Panc1 (cell line): ENCODE results near the gene NEU1. TPM values are rescaled to one million over a fixed set of nuclear protein-coding genes. Genes with fewer than 3 reads are reported as not detected.

ENCODE experiments used
- ATAC-seq: fragments of 200-7000 bp; cut with Tn5 transposase; 2 replicates; pipeline ENCODE4 v1.9.1; 2020; ENCODE audit warnings: mild to moderate bottlenecking, moderate library complexity
- BruUV-seq: library from RNA; stranded (reverse); fragments of 400-500 nt; replicated peaks from 2 replicates; lab custom pipeline; 2021; lab: Mats Ljungman, UMichigan
- CTCF ChIA-PET: fragments of 300-600 bp; sonication (Branson Sonifier 250); formaldehyde crosslinking; loops from one replicate; lab custom pipeline; 2022; ENCODE audit warnings: antibody characterized with exemption; lab: Charles Lee
- POLR2A ChIA-PET: fragments of 300-600 bp; sonication (Branson Sonifier 250); formaldehyde crosslinking; loops from one replicate; lab custom pipeline; 2022; ENCODE audit warnings: antibody characterized with exemption; lab: Charles Lee
- DNase-seq: peaks from one replicate; pipeline ENCODE4 v3.0.0-alpha.2; 2010; ENCODE audit warnings: low read depth, low spot score
- H3K27ac ChIP-seq: 2 replicates; pipeline ENCODE4 v1.5.1; 2011; ENCODE audit warnings: mild to moderate bottlenecking, low read length, inconsistent platforms
- H3K27me3 ChIP-seq: fragments of 200-500 bp; sonication (Bioruptor generic); 2 replicates; pipeline ENCODE4 v1.6.0; 2014; ENCODE audit warnings: low read length, inconsistent platforms; ENCODE audit not compliant: control insufficient read depth, insufficient read depth
- H3K36me3 ChIP-seq: fragments of 200-500 bp; sonication (Bioruptor generic); 2 replicates; pipeline ENCODE4 v1.5.1; 2014; ENCODE audit warnings: inconsistent platforms, mild to moderate bottlenecking, low read length, moderate library complexity; ENCODE audit not compliant: control insufficient read depth, insufficient read depth
- H3K4me1 ChIP-seq: 2 replicates; pipeline ENCODE4 v1.5.1; 2011; ENCODE audit warnings: inconsistent platforms, mild to moderate bottlenecking, low read length, moderate library complexity; ENCODE audit not compliant: control insufficient read depth, insufficient read depth
- H3K4me3 ChIP-seq, 2 experiments: 2 replicates each; pipeline ENCODE4 v1.5.1; 2011 to 2012; ENCODE audit warnings: low read depth in 2 of 2, low read length in 2 of 2, mild to moderate bottlenecking in 2 of 2, inconsistent platforms in 1 of 2, moderate library complexity in 1 of 2
- H3K9me3 ChIP-seq: fragments of 200-500 bp; sonication (Bioruptor generic); 2 replicates; pipeline ENCODE4 v1.5.1; 2014; ENCODE audit warnings: low read depth, mild to moderate bottlenecking, inconsistent platforms, low read length, moderate library complexity; ENCODE audit not compliant: control insufficient read depth, insufficient read depth
- POLR2AphosphoS5 ChIP-seq: IDR thresholded peaks from 2 replicates; pipeline ENCODE4 v1.6.1; 2012; ENCODE audit warnings: mild to moderate bottlenecking, low read depth, low read length, moderate library complexity
- SIN3A ChIP-seq: IDR thresholded peaks from 2 replicates; pipeline ENCODE4 v1.6.1; 2012; ENCODE audit warnings: low read depth, mild to moderate bottlenecking, low read length, moderate library complexity, borderline replicate concordance; ENCODE audit not compliant: insufficient read depth
- TCF7L2 ChIP-seq: IDR thresholded peaks from 2 replicates; pipeline ENCODE4 v1.6.1; 2011; ENCODE audit warnings: mild to moderate bottlenecking, low read depth, low read length, inconsistent platforms
- in situ Hi-C: cut with HindIII; loops from 2 replicates; pipeline ENCODE4 v1.10.0; 2016; ENCODE audit warnings: low sequenced_read_pairs, low pct_unique_long_range_greater_than_20kb
- intact Hi-C: fragments of 100-400 bp; cut with micrococcal nuclease; formaldehyde crosslinking; loops from one replicate; pipeline ENCODE4 v1.10.0; 2022; ENCODE audit not compliant: unreplicated experiment
- total RNA-seq: library from RNA; stranded (reverse); gene quantifications from one replicate; pipeline ENCODE4 v1.2.1, GENCODE V29; 2021; ENCODE audit not compliant: unreplicated experiment
- TF ChIP-seq, protein P1 (sequence below): fragments of 450-650 bp; IDR thresholded peaks from 2 replicates; pipeline ENCODE4 v1.5.1; 2017; ENCODE audit warnings: mild to moderate bottlenecking
- TF ChIP-seq, protein P2 (sequence below), 2 experiments: IDR thresholded peaks; 2 replicates each; pipeline ENCODE4 v1.6.1; 2011 to 2012; ENCODE audit warnings: low read depth in 2 of 2, control low read depth in 1 of 2, low read length in 1 of 2, mild to moderate bottlenecking in 1 of 2, moderate library complexity in 1 of 2; ENCODE audit not compliant: insufficient read depth in 1 of 2

Gene NEU1
- total RNA-seq, 1 experiment from 2014 or later: 111 TPM

DNA sequence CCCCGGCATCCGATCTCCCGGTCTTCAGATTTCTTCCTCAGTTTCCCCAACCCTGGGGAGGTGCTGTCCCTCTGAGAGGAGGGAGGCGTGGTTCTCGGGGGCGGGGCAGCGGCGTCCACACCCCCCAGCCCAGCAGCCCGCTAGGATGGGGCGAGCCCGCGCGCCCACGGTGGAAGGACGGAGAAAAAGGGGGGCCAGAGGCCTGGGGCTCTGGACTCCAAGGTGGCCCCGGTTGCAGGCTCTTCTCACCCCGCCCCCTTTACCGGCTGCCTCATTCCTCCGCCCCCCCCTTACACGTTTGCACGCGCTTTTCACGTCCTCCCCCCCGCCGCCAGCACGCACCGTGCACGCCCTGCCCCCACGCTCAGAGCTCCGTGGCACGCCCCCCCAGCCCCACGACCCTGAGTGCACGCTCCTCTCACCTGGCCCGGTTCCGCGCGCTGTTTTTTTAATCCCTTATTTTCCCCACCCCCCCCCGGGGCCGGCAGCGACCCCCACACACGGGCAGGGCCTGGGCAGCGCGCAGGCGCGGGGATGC is 38.9 kb upstream of the NEU1 start:
- DNase-seq: no peak
- TF ChIP-seq TCF7L2 (no peak), SIN3A (no peak), POLR2AphosphoS5 (no peak)
- TF ChIP-seq, protein P1, sequence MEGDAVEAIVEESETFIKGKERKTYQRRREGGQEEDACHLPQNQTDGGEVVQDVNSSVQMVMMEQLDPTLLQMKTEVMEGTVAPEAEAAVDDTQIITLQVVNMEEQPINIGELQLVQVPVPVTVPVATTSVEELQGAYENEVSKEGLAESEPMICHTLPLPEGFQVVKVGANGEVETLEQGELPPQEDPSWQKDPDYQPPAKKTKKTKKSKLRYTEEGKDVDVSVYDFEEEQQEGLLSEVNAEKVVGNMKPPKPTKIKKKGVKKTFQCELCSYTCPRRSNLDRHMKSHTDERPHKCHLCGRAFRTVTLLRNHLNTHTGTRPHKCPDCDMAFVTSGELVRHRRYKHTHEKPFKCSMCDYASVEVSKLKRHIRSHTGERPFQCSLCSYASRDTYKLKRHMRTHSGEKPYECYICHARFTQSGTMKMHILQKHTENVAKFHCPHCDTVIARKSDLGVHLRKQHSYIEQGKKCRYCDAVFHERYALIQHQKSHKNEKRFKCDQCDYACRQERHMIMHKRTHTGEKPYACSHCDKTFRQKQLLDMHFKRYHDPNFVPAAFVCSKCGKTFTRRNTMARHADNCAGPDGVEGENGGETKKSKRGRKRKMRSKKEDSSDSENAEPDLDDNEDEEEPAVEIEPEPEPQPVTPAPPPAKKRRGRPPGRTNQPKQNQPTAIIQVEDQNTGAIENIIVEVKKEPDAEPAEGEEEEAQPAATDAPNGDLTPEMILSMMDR: no peak
- TF ChIP-seq, protein P2, sequence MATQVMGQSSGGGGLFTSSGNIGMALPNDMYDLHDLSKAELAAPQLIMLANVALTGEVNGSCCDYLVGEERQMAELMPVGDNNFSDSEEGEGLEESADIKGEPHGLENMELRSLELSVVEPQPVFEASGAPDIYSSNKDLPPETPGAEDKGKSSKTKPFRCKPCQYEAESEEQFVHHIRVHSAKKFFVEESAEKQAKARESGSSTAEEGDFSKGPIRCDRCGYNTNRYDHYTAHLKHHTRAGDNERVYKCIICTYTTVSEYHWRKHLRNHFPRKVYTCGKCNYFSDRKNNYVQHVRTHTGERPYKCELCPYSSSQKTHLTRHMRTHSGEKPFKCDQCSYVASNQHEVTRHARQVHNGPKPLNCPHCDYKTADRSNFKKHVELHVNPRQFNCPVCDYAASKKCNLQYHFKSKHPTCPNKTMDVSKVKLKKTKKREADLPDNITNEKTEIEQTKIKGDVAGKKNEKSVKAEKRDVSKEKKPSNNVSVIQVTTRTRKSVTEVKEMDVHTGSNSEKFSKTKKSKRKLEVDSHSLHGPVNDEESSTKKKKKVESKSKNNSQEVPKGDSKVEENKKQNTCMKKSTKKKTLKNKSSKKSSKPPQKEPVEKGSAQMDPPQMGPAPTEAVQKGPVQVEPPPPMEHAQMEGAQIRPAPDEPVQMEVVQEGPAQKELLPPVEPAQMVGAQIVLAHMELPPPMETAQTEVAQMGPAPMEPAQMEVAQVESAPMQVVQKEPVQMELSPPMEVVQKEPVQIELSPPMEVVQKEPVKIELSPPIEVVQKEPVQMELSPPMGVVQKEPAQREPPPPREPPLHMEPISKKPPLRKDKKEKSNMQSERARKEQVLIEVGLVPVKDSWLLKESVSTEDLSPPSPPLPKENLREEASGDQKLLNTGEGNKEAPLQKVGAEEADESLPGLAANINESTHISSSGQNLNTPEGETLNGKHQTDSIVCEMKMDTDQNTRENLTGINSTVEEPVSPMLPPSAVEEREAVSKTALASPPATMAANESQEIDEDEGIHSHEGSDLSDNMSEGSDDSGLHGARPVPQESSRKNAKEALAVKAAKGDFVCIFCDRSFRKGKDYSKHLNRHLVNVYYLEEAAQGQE (IDR thresholded peaks at IDR 0.05; ENCODE audit: insufficient read depth in 1 of 2, low read depth in 2 of 2, low read length in 1 of 2): no peak
- in situ Hi-C loops: no loop called here
- H3K4me3 ChIP-seq: peak overlapping the region; percentile 54 to 70
- peak; percentile 42 for ATAC-seq
- ChIA-PET CTCF (no interaction called here), POLR2A (no interaction called here)
- H3K4me1 ChIP-seq: peaks cover 20% of the 10 kb centered on the region
- intact Hi-C loops: no loop called here
- no peaks in the 10 kb centered on the region; the same call in 1 of the 2 replicates for H3K36me3 ChIP-seq
- no peaks in the 10 kb centered on the region for H3K27me3 ChIP-seq
- no TSS peak for BruUV-seq
- H3K9me3 ChIP-seq: no peaks in the 10 kb centered on the region
- H3K27ac ChIP-seq: peak overlapping the region; percentile 75

DNA sequence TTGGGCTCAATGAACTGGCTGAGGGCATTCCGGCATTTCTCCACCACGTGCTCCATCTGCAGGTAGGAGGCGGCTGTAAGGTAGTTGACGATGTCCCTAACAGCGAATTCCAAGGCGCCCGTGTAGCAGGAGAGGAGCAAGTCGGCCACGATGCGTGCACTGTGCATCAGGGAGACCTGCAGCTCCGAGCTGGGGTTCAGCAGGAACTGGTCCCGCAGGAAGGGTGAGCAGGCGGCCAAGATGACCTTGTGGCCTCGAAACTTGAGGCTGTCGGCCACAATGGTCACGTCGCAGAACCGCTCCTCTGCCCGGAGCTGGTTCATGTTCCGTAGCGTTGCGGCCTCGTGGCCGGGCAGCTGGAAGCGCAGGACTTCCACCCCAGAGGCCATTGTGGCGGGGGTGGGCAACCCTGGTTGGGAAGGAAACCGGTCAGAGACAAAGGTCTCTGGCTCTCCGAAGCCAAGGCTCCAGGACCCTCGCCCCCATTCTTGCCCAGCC is 38.3 kb upstream of the NEU1 start:
- TF ChIP-seq POLR2AphosphoS5 (no peak), TCF7L2 (no peak), SIN3A (no peak)
- TF ChIP-seq, protein P1: no peak
- TF ChIP-seq, protein P2 (IDR thresholded peaks at IDR 0.05; ENCODE audit: insufficient read depth in 1 of 2, low read depth in 2 of 2, low read length in 1 of 2): no peak
- Histone ChIP-seq H3K4me1 (peaks cover 23% of the 10 kb centered on the region), H3K27ac (peak overlapping the region; percentile 75), H3K27me3 (no peaks in the 10 kb centered on the region), H3K36me3 (no peaks in the 10 kb centered on the region; the same call in 1 of the 2 replicates), H3K4me3 (peak overlapping the region; percentile 54 to 70), H3K9me3 (no peaks in the 10 kb centered on the region)
- in situ Hi-C loops: no loop called here
- ATAC-seq: no peak; the same call in 1 of the 2 replicates
- no TSS peak for BruUV-seq
- ChIA-PET CTCF (no interaction called here), POLR2A (no interaction called here)
- intact Hi-C loops: no loop called here
- no peak for DNase-seq
